Panc1 (cell line): Measurements from ENCODE around the gene TAC4.

ENCODE experiments used
- POLR2AphosphoS5 ChIP-seq: IDR thresholded peaks from 2 replicates; pipeline ENCODE4 v1.6.1; 2012; ENCODE audit warnings: mild to moderate bottlenecking, low read depth, low read length, moderate library complexity
- REST ChIP-seq, 2 experiments: IDR thresholded peaks; 2 replicates each; pipeline ENCODE4 v1.6.1; 2011 to 2012; ENCODE audit warnings: low read depth in 2 of 2, control low read depth in 1 of 2, low read length in 1 of 2, mild to moderate bottlenecking in 1 of 2, moderate library complexity in 1 of 2; ENCODE audit not compliant: insufficient read depth in 1 of 2
- SIN3A ChIP-seq: IDR thresholded peaks from 2 replicates; pipeline ENCODE4 v1.6.1; 2012; ENCODE audit warnings: low read depth, mild to moderate bottlenecking, low read length, moderate library complexity, borderline replicate concordance; ENCODE audit not compliant: insufficient read depth
- TCF7L2 ChIP-seq: IDR thresholded peaks from 2 replicates; pipeline ENCODE4 v1.6.1; 2011; ENCODE audit warnings: mild to moderate bottlenecking, low read depth, low read length, inconsistent platforms
- TF ChIP-seq, protein P1 (sequence below): fragments of 450-650 bp; IDR thresholded peaks from 2 replicates; pipeline ENCODE4 v1.5.1; 2017; ENCODE audit warnings: mild to moderate bottlenecking

DNA sequence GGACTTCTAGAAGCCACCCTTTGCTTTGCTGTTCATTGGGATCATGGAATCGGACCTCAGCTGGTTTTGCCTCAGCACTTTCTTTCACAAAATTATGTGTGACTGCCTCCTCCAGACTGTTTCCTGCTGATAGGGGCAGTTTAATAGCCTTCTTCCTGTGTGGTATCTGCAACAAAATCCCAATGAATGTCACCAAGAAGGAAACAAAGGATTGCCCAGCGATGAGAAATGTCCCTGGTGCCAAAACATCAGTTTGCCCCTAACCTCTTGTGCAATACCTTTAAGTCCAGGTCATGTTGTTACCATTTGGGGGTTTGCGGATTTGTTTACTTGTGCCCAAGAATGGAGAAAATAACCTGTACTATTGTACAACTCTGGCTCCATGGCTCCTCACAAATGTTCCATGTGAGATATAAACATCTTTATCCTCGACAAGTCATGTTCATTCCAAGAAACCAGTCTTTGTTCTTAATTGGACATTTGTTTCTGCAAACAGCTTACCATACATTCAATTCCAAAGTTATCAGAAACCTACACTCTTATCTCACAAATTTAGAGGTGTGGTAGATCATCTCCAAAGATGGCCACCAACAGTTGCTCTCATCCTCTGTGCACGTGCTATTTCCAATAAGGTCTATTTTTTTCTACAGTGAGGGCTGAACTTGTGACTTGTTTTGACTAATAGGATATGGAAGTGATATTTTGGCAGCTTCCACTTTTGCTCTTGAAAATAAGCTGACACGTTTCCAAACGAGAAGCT, 14.8 kb downstream of the TAC4 start:
- TF ChIP-seq POLR2AphosphoS5, result no peak
- TF ChIP-seq, protein P1, sequence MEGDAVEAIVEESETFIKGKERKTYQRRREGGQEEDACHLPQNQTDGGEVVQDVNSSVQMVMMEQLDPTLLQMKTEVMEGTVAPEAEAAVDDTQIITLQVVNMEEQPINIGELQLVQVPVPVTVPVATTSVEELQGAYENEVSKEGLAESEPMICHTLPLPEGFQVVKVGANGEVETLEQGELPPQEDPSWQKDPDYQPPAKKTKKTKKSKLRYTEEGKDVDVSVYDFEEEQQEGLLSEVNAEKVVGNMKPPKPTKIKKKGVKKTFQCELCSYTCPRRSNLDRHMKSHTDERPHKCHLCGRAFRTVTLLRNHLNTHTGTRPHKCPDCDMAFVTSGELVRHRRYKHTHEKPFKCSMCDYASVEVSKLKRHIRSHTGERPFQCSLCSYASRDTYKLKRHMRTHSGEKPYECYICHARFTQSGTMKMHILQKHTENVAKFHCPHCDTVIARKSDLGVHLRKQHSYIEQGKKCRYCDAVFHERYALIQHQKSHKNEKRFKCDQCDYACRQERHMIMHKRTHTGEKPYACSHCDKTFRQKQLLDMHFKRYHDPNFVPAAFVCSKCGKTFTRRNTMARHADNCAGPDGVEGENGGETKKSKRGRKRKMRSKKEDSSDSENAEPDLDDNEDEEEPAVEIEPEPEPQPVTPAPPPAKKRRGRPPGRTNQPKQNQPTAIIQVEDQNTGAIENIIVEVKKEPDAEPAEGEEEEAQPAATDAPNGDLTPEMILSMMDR, result no peak
- TF ChIP-seq SIN3A, result no peak
- TF ChIP-seq REST (IDR thresholded peaks at IDR 0.05; ENCODE audit: insufficient read depth in 1 of 2, low read depth in 2 of 2, low read length in 1 of 2), result no peak
- no peak for TF ChIP-seq TCF7L2
